ENCODE data around the gene SUPT3H. TPM values are rescaled to one million over a fixed set of nuclear protein-coding genes. Genes with fewer than 3 reads are reported as not detected.

The SUPT3H gene
- total and polyA plus RNA-seq, 12 donors: 10.0 to 56.2 (median 16.6) TPM

DNA sequence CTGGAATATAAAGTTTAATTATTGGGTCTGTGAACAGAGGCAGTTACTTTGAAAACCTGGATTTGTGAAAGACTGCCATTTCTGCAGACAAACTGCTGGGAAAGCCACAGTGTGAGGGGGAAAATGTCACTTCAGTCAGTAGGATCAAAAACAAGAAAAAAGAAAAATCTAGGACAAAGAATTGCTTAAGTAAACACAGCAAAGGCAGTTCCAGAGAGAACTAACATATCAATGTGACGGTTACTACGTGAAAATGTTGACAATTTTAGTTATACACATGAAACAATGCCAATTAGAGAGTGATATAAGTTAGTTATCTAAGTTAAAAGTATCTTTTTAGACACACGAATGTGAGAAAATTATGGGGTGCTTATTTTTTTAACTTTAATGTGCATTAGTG lies 320.0 kb downstream of the SUPT3H start:
- WGBS, 4 donors: 74 to 84% (median 79%) methylated on average over 3 of the region's 3 CpGs
- intact Hi-C loops (cut with DNase I): no loop called here
- H3K9me3 ChIP-seq (replicated peaks in 1 of 3): no peaks in the 10 kb centered on the region

DNA sequence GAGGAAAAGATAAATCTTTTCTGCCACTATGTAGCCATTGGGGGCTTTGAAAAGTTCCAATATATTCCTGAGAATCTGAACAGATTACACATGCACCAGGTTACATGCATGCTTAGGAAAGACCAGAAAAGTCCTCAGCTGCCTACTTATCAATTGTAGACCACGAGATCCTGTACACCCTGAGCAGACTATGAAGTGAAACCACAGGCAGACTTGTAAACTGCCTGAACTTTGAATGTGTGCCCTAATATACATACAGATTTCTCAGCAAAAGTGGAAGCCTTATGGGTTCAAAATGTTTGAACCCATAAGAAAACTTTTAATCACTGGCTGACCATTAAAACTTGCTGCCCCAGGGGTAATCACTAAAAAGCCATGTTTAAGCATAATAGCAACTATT lies 323.1 kb downstream of the SUPT3H start:
- TF ChIP-seq, protein P1, sequence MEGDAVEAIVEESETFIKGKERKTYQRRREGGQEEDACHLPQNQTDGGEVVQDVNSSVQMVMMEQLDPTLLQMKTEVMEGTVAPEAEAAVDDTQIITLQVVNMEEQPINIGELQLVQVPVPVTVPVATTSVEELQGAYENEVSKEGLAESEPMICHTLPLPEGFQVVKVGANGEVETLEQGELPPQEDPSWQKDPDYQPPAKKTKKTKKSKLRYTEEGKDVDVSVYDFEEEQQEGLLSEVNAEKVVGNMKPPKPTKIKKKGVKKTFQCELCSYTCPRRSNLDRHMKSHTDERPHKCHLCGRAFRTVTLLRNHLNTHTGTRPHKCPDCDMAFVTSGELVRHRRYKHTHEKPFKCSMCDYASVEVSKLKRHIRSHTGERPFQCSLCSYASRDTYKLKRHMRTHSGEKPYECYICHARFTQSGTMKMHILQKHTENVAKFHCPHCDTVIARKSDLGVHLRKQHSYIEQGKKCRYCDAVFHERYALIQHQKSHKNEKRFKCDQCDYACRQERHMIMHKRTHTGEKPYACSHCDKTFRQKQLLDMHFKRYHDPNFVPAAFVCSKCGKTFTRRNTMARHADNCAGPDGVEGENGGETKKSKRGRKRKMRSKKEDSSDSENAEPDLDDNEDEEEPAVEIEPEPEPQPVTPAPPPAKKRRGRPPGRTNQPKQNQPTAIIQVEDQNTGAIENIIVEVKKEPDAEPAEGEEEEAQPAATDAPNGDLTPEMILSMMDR (IDR thresholded peaks at IDR 0.05): no peak
- TF ChIP-seq POLR2A (IDR thresholded peaks at IDR 0.05): no peak
- Histone ChIP-seq H3K4me1 (replicated peaks in 1 of 2) (no peaks in the 10 kb centered on the region), H3K27ac (no peak overlapping the region), H3K36me3 (replicated peaks in 1 of 2) (no peaks in the 10 kb centered on the region), H3K9me3 (replicated peaks in 1 of 3) (no peaks in the 10 kb centered on the region), H3K27me3 (no peaks in the 10 kb centered on the region), H3K4me3 (no peak overlapping the region)
- intact Hi-C loops (cut with DNase I): no loop called here
- WGBS, 4 donors: 63 to 85% (median 76%) methylated on average over 1 of the region's 1 CpG
- no peak for DNase-seq

More for the DNA sequence above, 320.0 kb downstream of the SUPT3H start:
- H3K4me3 ChIP-seq: no peak overlapping the region
- no peak for DNase-seq
- no peaks in the 10 kb centered on the region for H3K27me3 ChIP-seq
- H3K4me1 ChIP-seq (replicated peaks in 1 of 2): no peaks in the 10 kb centered on the region
- TF ChIP-seq, protein P1 (IDR thresholded peaks at IDR 0.05): no peak
- no peak for TF ChIP-seq POLR2A (IDR thresholded peaks at IDR 0.05)
- no peak overlapping the region for H3K27ac ChIP-seq
- H3K36me3 ChIP-seq (replicated peaks in 1 of 2): no peaks in the 10 kb centered on the region

DNA sequence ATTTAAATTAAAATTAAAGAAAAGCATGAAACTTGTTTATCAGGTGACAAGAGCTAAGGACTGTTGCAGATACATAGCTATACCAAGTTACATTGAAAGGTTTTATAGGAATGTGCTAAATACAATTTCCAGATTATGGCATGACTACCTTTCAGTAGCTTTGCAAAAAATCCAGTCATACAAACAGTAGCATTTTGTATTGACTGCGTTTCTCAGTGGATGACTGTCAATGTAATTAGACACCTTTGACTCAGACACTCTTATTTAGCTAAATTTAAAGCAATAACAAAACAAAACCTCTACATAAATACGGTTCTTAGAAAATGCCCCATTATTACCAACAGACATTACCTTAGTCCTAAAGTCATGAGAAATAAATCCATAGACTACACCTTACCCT lies 325.4 kb downstream of the SUPT3H start:
- Histone ChIP-seq H3K4me1 (replicated peaks in 1 of 2) (no peaks in the 10 kb centered on the region), H3K27ac (no peak overlapping the region), H3K9me3 (replicated peaks in 1 of 3) (no peaks in the 10 kb centered on the region), H3K27me3 (no peaks in the 10 kb centered on the region), H3K36me3 (replicated peaks in 1 of 2) (no peaks in the 10 kb centered on the region), H3K4me3 (no peak overlapping the region)
- TF ChIP-seq POLR2A (IDR thresholded peaks at IDR 0.05): no peak
- TF ChIP-seq, protein P1 (IDR thresholded peaks at IDR 0.05): no peak
- WGBS, 4 donors: 85 to 91% (median 90%) methylated on average over 2 of the region's 2 CpGs
- no peak for DNase-seq
- intact Hi-C loops (cut with DNase I): no loop called here

DNA sequence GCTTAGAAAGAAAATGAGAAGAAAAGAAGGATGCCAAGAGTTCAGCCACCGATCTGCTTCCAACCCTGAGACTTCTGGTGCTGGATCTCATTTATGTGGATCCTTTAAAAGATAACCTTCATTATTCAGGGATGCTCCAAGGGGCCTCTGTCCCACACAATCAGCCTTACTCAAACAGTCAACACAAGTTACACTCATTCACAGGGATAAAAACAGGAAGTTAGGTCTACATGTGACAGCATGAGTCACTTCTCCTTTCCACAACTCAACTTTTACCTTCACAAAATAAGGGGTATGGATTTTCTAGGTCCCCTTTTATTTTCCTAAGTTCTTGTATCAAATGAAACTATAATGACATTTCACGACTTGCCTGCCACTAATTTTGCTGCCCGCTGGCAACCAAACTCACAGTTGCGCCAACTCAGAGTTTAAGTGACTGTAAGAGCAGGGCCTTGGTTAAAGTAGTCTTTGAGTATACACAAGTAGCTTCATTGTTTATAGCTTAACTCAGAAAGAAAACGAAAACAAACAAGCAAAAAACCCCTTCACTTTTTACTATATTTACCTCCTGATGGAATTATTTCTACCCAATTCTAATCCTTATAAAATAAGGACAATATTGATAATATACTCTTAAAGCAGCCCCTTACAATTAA lies 328.4 kb downstream of the SUPT3H start:
- Histone ChIP-seq H3K36me3 (replicated peaks in 1 of 2) (no peaks in the 10 kb centered on the region), H3K4me3 (no peak overlapping the region), H3K4me1 (replicated peaks in 1 of 2) (no peaks in the 10 kb centered on the region), H3K9me3 (replicated peaks in 1 of 3) (no peaks in the 10 kb centered on the region), H3K27ac (no peak overlapping the region), H3K27me3 (no peaks in the 10 kb centered on the region)
- no peak for TF ChIP-seq POLR2A (IDR thresholded peaks at IDR 0.05)
- 88 to 96% (median 90%) methylated on average over 5 of the region's 5 CpGs for WGBS, 4 donors
- DNase-seq: no peak
- intact Hi-C loops (cut with DNase I): no loop called here

DNA sequence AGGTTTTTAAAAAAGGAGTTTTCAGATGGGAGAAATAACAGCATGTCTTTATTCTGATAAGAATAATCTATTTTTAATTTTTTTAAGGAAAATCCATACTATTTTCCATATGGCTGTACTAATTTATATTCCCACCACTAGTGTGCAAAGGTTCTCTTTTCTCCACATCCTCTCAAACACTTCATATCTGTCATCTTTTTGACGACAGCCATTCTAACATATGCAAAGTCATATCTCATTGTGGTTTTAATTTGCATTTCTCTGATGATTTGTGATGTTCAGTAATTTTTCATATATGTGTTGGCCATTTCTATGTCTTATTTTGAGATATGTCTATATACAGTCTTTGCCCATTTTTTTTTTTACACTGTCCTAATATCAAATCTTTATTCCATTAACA lies 330.2 kb downstream of the SUPT3H start:
- intact Hi-C loops (cut with DNase I): no loop called here
- 78 to 90% (median 86%) methylated on average over 1 of the region's 1 CpG for WGBS, 4 donors

More for the DNA sequence above, 330.2 kb downstream of the SUPT3H start:
- DNase-seq: no peak
- TF ChIP-seq POLR2A (IDR thresholded peaks at IDR 0.05): no peak
- TF ChIP-seq, protein P1 (IDR thresholded peaks at IDR 0.05): no peak
- Histone ChIP-seq H3K36me3 (replicated peaks in 1 of 2) (no peaks in the 10 kb centered on the region), H3K27me3 (no peaks in the 10 kb centered on the region), H3K4me1 (replicated peaks in 1 of 2) (no peaks in the 10 kb centered on the region), H3K9me3 (replicated peaks in 1 of 3) (no peaks in the 10 kb centered on the region), H3K4me3 (no peak overlapping the region), H3K27ac (no peak overlapping the region)
